Gastrocnemius medialis (tissue), 4 donors: Measurements from ENCODE around the gene VPREB1.
"Not testable (repeated sequence)": the region's sequence is repeated elsewhere in the genome, so short reads cannot be mapped to it uniquely, and the experiment has no call there.

ENCODE experiments used
- CTCF ChIP-seq, 5 experiments: fragments of 450-650 bp in 3 of 5; fragments of 200-600 bp in 2 of 5; sonication (generic) in 2 of 5; IDR thresholded peaks in 4 of 5; conservative IDR thresholded peaks in 1 of 5; 1 replicate in 4 of 5; 2 replicates in 1 of 5; pipeline ENCODE4 v1.5.1; 2016 to 2019; ENCODE audit warnings: antibody characterized with exemption in 5 of 5, mild to moderate bottlenecking in 3 of 5, moderate library complexity in 3 of 5
- POLR2A ChIP-seq, 2 donors: fragments of 450-650 bp; IDR thresholded peaks; one replicate each; pipeline ENCODE4 v1.6.1; 2017; ENCODE audit warnings: antibody characterized with exemption in 2 of 2, mild to moderate bottlenecking in 2 of 2, moderate library complexity in 2 of 2

GRCh38 chr22:22284962-22285756, 40.6 kb downstream of the VPREB1 start:
- not testable (repeated sequence) for TF ChIP-seq CTCF (IDR thresholded peaks at IDR 0.05 in 4 of 5, conservative IDR thresholded peaks at IDR 0.05 in 1 of 5); POLR2A (IDR thresholded peaks at IDR 0.05)
